Hepatocyte (in vitro differentiated cells): ENCODE results near the gene WAC. TPM values are rescaled to one million over a fixed set of nuclear protein-coding genes. Genes with fewer than 3 reads are reported as not detected.
"Not testable (repeated sequence)": the region's sequence is repeated elsewhere in the genome, so short reads cannot be mapped to it uniquely, and the experiment has no call there.

Experiments
- DNase-seq: peaks from one replicate; pipeline ENCODE4 v3.0.0-alpha.2; 2016; ENCODE audit warnings: low spot score
- H2AFZ ChIP-seq: fragments of 200-600 bp; sonication (generic); 2 replicates; pipeline ENCODE4 v1.6.0; 2016; ENCODE audit warnings: antibody characterized with exemption, mild to moderate bottlenecking
- H3K27ac ChIP-seq: fragments of 200-600 bp; sonication (generic); 2 replicates; pipeline ENCODE4 v1.5.1; 2016; ENCODE audit warnings: mild to moderate bottlenecking
- H3K27me3 ChIP-seq: fragments of 200-600 bp; sonication (generic); 2 replicates; pipeline ENCODE4 v1.6.1; 2016
- H3K36me3 ChIP-seq: fragments of 200-600 bp; sonication (generic); replicated peaks from 2 replicates; pipeline ENCODE4 v1.5.1; 2016; ENCODE audit warnings: low read depth; ENCODE audit not compliant: insufficient read depth
- H3K4me1 ChIP-seq: fragments of 200-600 bp; sonication (generic); 2 replicates; pipeline ENCODE4 v1.5.1; 2016; ENCODE audit warnings: mild to moderate bottlenecking, moderate library complexity; ENCODE audit not compliant: insufficient read depth
- H3K4me2 ChIP-seq: fragments of 200-600 bp; sonication (generic); 2 replicates; pipeline ENCODE4 v1.6.0; 2016
- H3K4me3 ChIP-seq: fragments of 200-600 bp; sonication (generic); 2 replicates; pipeline ENCODE4 v1.5.1; 2016; ENCODE audit warnings: mild to moderate bottlenecking
- H3K79me2 ChIP-seq: fragments of 200-600 bp; sonication (generic); 2 replicates; pipeline ENCODE4 v1.6.0; 2017; ENCODE audit warnings: mild to moderate bottlenecking
- H3K9me2 ChIP-seq: fragments of 200-600 bp; sonication (generic); replicated peaks from 2 replicates; pipeline ENCODE4 v1.6.0; 2017; ENCODE audit warnings: mild to moderate bottlenecking; ENCODE audit not compliant: insufficient read depth
- H3K9me3 ChIP-seq: fragments of 200-600 bp; sonication (generic); 2 replicates; pipeline ENCODE4 v1.5.1; 2016; ENCODE audit warnings: low read depth, mild to moderate bottlenecking
- H4K20me1 ChIP-seq: fragments of 200-600 bp; sonication (generic); 2 replicates; pipeline ENCODE4 v1.6.0; 2016; ENCODE audit warnings: mild to moderate bottlenecking; ENCODE audit not compliant: insufficient read depth, poor library complexity, severe bottlenecking
- CTCF ChIP-seq: fragments of 200-600 bp; sonication (generic); IDR thresholded peaks from 2 replicates; pipeline ENCODE4 v1.5.1; 2016; ENCODE audit warnings: antibody characterized with exemption, mild to moderate bottlenecking; ENCODE audit not compliant: poor library complexity
- EZH2 ChIP-seq: fragments of 200-600 bp; sonication (generic); IDR thresholded peaks from 2 replicates; pipeline ENCODE4 v1.6.1; 2016; ENCODE audit warnings: antibody characterized with exemption, mild to moderate bottlenecking, borderline replicate concordance
- EZH2phosphoT487 ChIP-seq: fragments of 200-600 bp; sonication (generic); IDR thresholded peaks from one replicate; pipeline ENCODE4 v1.6.1; 2018; ENCODE audit warnings: antibody characterized with exemption, mild to moderate bottlenecking, low read depth, moderate library complexity; ENCODE audit not compliant: unreplicated experiment, severe bottlenecking
- WGBS: methylation state at CpG from one replicate; pipeline ENCODE4 v1.1.6; 2016; ENCODE audit warnings: low lambda C conversion rate; ENCODE audit errors: missing lambda C conversion rate; 5-methylcytosine and 5-hydroxymethylcytosine counted together
- polyA plus RNA-seq: library from polyadenylated mRNA; unstranded; fragments of >200 nt; fragmentation: Nextera tagmentation; extraction: Ambion mirVana; gene quantifications from 2 replicates; pipeline ENCODE4 v1.2.1, GENCODE V29; 2016
- total RNA-seq: library from RNA; depleted of rRNA; stranded (reverse); fragments of >200 nt; gene quantifications from 2 replicates; pipeline ENCODE4 v1.2.3, GENCODE V29; 2014

WAC gene
- total and polyA plus RNA-seq, 2 experiments from 2014 or later: 59.4 to 94.6 TPM

- Histone ChIP-seq H3K27me3 (no peaks in the 10 kb centered on the region), H3K36me3 (no peaks in the 10 kb centered on the region), H3K9me2 (no peaks in the 10 kb centered on the region), H3K79me2 (no peaks in the 10 kb centered on the region), H2AFZ (no peak overlapping the region), H3K4me1 (no peaks in the 10 kb centered on the region), H3K9me3 (no peaks in the 10 kb centered on the region), H3K27ac (no peak overlapping the region), H3K4me3 (no peak overlapping the region), H4K20me1 (no peaks in the 10 kb centered on the region), H3K4me2 (no peak overlapping the region)
- 65% methylated on average over 3 of the region's 3 CpGs for WGBS
- DNase-seq: no peak
- TF ChIP-seq EZH2 (no peak), CTCF (no peak), EZH2phosphoT487 (no peak)
Measured at GRCh38 chr10:28509286-28509685, 23.6 kb upstream of the WAC start.

DNA sequence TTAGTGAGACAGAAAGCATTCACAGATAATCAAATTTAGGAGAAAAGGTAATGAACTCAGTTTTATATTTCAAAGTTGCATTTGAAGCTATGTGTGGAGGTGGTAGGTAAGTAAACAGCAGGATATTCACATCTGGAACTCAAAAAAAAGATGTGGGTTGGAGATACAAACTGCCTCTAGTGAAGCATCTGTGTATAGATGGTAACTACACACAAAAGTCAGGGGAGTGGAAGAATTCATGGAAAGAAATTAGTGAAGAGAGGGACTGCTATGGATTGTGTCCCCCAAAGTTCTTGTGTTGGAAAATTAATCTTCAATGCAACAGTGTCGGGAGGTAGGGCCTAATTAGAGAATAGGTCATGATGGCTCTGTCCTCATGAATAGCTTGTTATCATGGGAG lies 18.3 kb upstream of the WAC start:
- H3K27me3 ChIP-seq: no peaks in the 10 kb centered on the region
- TF ChIP-seq EZH2phosphoT487: no peak
- TF ChIP-seq EZH2: no peak
- no peak for TF ChIP-seq CTCF
- no peak overlapping the region for H3K4me2 ChIP-seq
- no peak overlapping the region for H3K27ac ChIP-seq
- no peak overlapping the region for H2AFZ ChIP-seq
- no peaks in the 10 kb centered on the region for H3K4me1 ChIP-seq
- no peak for DNase-seq
- no peaks in the 10 kb centered on the region for H3K79me2 ChIP-seq
- WGBS: 73% methylated on average over 1 of the region's 1 CpG
- no peak overlapping the region for H3K4me3 ChIP-seq
- H3K36me3 ChIP-seq: no peaks in the 10 kb centered on the region
- H3K9me2 ChIP-seq: no peaks in the 10 kb centered on the region
- H4K20me1 ChIP-seq: no peaks in the 10 kb centered on the region
- no peaks in the 10 kb centered on the region for H3K9me3 ChIP-seq

- Histone ChIP-seq H3K36me3 (no peaks in the 10 kb centered on the region), H3K9me2 (no peaks in the 10 kb centered on the region), H3K9me3 (peaks cover 5% of the 10 kb centered on the region), H3K4me3 (no peak overlapping the region), H3K4me2 (no peak overlapping the region), H3K27me3 (no peaks in the 10 kb centered on the region), H3K79me2 (no peaks in the 10 kb centered on the region), H4K20me1 (no peaks in the 10 kb centered on the region), H3K4me1 (no peaks in the 10 kb centered on the region), H2AFZ (no peak overlapping the region), H3K27ac (no peak overlapping the region)
- no peak for DNase-seq
- no peak for TF ChIP-seq CTCF
- TF ChIP-seq EZH2: no peak
- no peak for TF ChIP-seq EZH2phosphoT487
- WGBS: 95% methylated on average over 3 of the region's 3 CpGs
Measured at GRCh38 chr10:28520346-28520745, 12.6 kb upstream of the WAC start.

- not testable (repeated sequence) for H3K4me1 ChIP-seq, H2AFZ ChIP-seq, H4K20me1 ChIP-seq, H3K9me3 ChIP-seq, H3K27ac ChIP-seq, H3K9me2 ChIP-seq, DNase-seq, H3K36me3 ChIP-seq, H3K27me3 ChIP-seq, H3K4me2 ChIP-seq, H3K79me2 ChIP-seq, H3K4me3 ChIP-seq
- WGBS: 98% methylated on average over 4 of the region's 4 CpGs
Measured at GRCh38 chr10:28520828-28521227, 12.1 kb upstream of the WAC start.

GRCh38 chr10:28521961-28522360 lies 11.0 kb upstream of the WAC start:
- WGBS: 97% methylated on average over 11 of the region's 11 CpGs
- not testable (repeated sequence) for H3K9me3 ChIP-seq, H2AFZ ChIP-seq, H3K27ac ChIP-seq, H3K9me2 ChIP-seq, H3K27me3 ChIP-seq, H3K4me2 ChIP-seq, H3K79me2 ChIP-seq, H3K4me1 ChIP-seq, H3K4me3 ChIP-seq, DNase-seq, H3K36me3 ChIP-seq, H4K20me1 ChIP-seq
